Large intestine (tissue), 3 donors: ENCODE results near the gene HABP2. TPM values are rescaled to one million over a fixed set of nuclear protein-coding genes. Genes with fewer than 3 reads are reported as not detected.

Experiments used
- DNase-seq, 2 donors: peaks; one replicate each; pipeline versions ENCODE4 v3.0.0 to v3.0.0-alpha.2; 2013
- H3K27ac ChIP-seq: one replicate; pipeline ENCODE4 v1.5.1; 2013; ENCODE audit warnings: low read length
- H3K27me3 ChIP-seq: 2 replicates; pipeline ENCODE4 v1.6.1; 2013; ENCODE audit warnings: low read length; ENCODE audit not compliant: control insufficient read depth, insufficient read depth
- H3K36me3 ChIP-seq: 2 replicates; pipeline ENCODE4 v1.6.1; 2013; ENCODE audit warnings: low read length; ENCODE audit not compliant: control insufficient read depth, insufficient read depth
- H3K4me1 ChIP-seq: one replicate; pipeline ENCODE4 v1.6.1; 2013; ENCODE audit warnings: low read length; ENCODE audit not compliant: control insufficient read depth, insufficient read depth
- H3K4me3 ChIP-seq: one replicate; pipeline ENCODE4 v1.5.1; 2013; ENCODE audit warnings: low read length
- H3K9me3 ChIP-seq: one replicate; pipeline ENCODE4 v1.6.1; 2013; ENCODE audit warnings: mild to moderate bottlenecking, low read depth, low read length, moderate library complexity; ENCODE audit not compliant: control insufficient read depth
- WGBS: methylation state at CpG from one replicate; pipeline ENCODE4 v1.1.5; 2013; ENCODE audit warnings: low lambda C conversion rate; ENCODE audit not compliant: insufficient coverage; 5-methylcytosine and 5-hydroxymethylcytosine counted together
- polyA plus RNA-seq: library from polyadenylated mRNA; unstranded; fragments of 120-200 nt; gene quantifications from one replicate; pipeline ENCODE4 v1.2.1, GENCODE V29; 2013

The HABP2 gene
- polyA plus RNA-seq, 1 donor: 27.7 TPM

DNA sequence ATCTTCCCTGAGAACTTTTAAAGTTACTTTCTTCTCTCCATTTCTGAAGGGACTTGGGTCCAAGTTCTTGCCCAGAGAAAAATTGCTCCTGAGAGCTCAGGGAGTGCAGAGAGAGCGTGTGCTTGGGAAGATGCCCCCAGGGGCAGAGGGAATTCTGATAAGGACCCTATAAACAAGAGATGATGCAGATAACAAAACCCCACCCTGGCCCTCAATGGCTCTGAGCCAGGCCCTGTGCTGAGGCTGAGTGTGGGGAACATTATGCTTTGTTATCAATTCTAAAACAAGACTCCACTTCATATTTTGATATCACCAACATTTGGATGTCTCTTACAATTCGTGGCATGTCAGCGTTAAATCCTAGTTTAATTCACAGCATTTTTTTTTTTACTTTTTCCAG, 34.4 kb upstream of the HABP2 start:
- no peak for DNase-seq
- WGBS: 72% methylated on average over 2 of the region's 3 CpGs
- Histone ChIP-seq H3K27ac (no peak overlapping the region), H3K27me3 (no peaks in the 10 kb centered on the region), H3K4me1 (peaks cover 2% of the 10 kb centered on the region), H3K9me3 (no peaks in the 10 kb centered on the region), H3K4me3 (no peak overlapping the region), H3K36me3 (no peaks in the 10 kb centered on the region)

DNA sequence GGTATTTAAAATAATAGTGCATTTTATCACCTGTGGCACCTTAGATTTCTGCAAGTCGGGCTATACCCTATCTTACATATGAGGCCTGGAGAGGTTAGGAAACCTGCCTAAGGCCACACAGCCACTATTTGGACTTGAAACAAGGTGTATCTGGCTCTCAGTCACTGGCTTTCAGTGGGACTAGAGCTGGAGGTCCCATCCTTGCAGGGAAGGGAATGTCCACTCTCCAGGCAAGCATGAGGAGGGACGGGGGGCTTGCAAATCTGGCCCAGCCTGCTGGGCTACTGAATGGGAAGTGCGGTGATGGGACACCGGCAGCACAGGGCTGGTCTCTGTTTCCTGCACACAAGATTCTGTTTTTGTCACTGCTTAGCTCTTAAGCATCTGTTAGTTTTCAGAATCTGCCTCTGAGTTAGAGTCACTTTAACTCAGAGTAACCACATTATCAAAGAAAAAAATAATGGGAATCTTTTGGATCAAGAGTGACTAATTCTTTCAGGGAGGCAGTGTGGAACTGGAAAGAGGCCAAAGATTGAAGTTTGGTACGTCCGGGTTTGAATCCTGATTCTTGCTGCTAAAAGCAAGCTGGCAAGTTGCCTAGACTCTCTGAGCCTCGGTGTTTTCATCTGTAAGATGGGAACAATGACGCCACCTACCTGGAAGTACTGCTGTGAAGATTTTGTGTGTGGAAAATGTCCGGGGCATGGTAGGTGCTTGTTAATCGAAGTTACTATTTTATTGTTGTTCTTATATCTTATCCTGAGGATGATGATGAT, 33.8 kb upstream of the HABP2 start:
- H3K27me3 ChIP-seq: no peaks in the 10 kb centered on the region
- DNase-seq: no peak
- no peaks in the 10 kb centered on the region for H3K9me3 ChIP-seq
- peaks cover 5% of the 10 kb centered on the region for H3K4me1 ChIP-seq
- no CpG with 5 or more reads among the region's 10 CpGs for WGBS
- no peak overlapping the region for H3K27ac ChIP-seq
- no peak overlapping the region for H3K4me3 ChIP-seq
- H3K36me3 ChIP-seq: no peaks in the 10 kb centered on the region

DNA sequence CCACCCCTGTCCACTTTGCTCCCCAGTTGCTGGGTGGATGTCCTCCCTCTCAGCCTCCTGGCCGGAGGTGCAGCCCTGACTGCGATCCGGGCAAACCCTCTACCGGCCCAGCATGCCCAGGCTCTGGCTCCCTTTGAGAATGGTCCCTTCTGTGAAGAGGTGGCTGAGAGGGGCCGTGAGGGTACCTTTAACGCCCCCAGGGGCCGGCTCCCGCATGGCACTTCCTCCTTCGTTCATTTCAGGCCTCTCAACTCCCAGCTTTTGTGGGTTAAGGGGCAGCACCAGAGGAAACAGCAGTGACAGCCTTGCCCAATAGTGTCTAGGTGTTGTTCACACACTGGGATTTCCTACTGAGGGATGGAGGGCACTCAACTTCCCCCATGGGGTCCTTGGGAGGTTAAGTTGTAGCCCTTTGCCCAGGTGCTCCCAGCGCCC, 33.2 kb upstream of the HABP2 start:
- Histone ChIP-seq H3K4me1 (peaks cover 5% of the 10 kb centered on the region), H3K27ac (no peak overlapping the region), H3K27me3 (no peaks in the 10 kb centered on the region), H3K36me3 (no peaks in the 10 kb centered on the region), H3K9me3 (no peaks in the 10 kb centered on the region), H3K4me3 (no peak overlapping the region)
- no peak for DNase-seq
- 100% methylated on average over 2 of the region's 10 CpGs for WGBS

DNA sequence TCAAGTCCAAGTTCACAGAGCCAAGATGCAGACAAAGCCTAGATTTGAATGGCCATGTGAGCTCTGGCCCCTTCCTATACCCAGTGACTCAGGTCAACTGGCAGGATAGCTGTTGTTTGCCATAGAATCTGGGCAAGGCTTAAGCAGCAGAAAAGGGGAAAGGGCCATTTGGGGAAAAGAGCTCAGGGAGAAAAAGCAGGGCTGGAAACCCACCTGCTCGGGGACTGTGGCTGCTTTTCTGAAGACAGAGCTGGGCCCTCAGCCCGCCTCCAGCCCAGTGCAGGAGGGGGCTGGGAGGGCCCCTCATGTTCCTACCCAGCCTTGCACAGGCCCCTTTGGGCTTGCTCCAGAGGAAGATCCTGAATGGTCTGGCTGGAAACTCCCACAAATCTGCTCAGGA, 32.6 kb upstream of the HABP2 start:
- Histone ChIP-seq H3K4me1 (peaks cover 5% of the 10 kb centered on the region), H3K4me3 (no peak overlapping the region), H3K36me3 (no peaks in the 10 kb centered on the region), H3K9me3 (no peaks in the 10 kb centered on the region), H3K27ac (no peak overlapping the region), H3K27me3 (no peaks in the 10 kb centered on the region)
- WGBS: no CpG with 5 or more reads among the region's 2 CpGs
- no peak for DNase-seq

DNA sequence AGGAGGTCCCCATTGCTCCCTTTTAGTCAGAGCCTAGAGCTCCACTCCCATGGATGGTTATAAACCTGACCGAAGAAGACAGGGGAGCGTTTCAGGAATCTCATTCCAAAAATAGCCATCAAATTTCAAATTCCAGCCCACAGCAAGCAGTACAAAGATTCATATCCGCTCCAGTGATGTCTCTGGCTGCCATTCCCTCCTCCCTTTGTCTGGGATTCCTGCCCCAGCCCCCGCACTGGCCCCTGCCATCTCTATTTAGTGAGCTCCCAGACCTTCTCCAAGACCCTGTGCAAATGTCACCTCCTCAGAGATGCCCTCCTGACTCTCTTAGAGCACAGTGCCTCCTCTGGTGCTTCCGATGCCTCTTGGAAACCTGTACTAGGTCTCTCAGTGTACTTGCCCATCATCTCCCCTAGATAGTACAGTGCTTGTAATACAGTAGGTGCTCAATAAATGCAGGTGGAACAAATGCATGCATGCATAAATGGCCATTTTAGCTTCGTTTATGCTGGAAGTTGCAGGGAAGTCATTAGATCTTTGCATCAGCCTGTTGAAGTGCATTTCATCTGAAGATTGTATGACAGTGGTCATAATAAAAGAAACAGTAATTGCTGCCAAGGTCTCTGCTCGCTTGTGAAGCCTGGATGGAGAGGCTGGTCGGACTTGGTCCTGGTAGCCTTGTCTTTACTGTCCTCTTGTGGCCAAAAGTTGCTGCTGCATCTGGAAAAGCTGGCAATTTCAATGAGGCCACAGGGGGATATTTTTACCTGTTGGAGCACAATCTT, 32.0 kb upstream of the HABP2 start:
- H3K4me3 ChIP-seq: no peak overlapping the region
- no peaks in the 10 kb centered on the region for H3K36me3 ChIP-seq
- no peaks in the 10 kb centered on the region for H3K9me3 ChIP-seq
- no peaks in the 10 kb centered on the region for H3K27me3 ChIP-seq
- no peak overlapping the region for H3K27ac ChIP-seq
- DNase-seq: peak; percentile 53 to 59
- 0% methylated on average over 1 of the region's 8 CpGs for WGBS
- H3K4me1 ChIP-seq: peaks cover 5% of the 10 kb centered on the region

DNA sequence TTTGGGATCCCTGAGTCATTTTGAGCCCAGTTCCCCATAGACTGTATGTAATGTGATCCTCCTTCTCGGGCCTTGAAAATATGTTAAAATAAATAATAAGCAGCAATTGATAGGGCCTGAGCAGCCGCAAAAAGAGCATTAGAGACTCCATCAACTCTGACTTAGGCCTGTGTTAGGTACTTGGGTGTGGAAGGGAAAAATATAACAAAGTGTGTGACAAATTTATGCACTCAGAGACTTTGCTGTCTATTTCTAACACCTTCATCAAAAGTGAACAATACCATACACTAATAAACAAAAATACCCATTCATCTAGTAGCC, 31.4 kb upstream of the HABP2 start:
- no peaks in the 10 kb centered on the region for H3K9me3 ChIP-seq
- no peak overlapping the region for H3K27ac ChIP-seq
- H3K27me3 ChIP-seq: no peaks in the 10 kb centered on the region
- H3K4me1 ChIP-seq: peaks cover 5% of the 10 kb centered on the region
- H3K36me3 ChIP-seq: no peaks in the 10 kb centered on the region
- no peak for DNase-seq
- WGBS: 100% methylated on average over 1 of the region's 2 CpGs
- H3K4me3 ChIP-seq: no peak overlapping the region

DNA sequence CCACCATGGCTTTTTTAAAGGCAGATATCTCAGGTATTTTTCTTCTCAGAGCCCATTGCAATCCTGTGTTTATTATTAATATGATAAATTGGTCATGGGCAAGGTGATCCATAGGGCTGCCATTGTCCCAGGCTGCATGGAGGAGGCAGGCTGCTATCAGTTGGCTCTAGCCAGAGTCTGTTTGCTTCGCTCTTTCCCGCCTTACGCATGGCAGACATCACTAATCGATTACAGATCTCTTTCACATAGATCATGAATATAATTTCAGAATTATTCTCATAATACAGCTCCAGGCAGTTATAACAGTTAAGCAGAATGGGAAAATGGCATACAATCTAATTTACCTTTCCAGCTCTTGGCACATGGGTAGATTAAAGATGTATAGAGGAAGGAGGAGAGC, 30.4 kb upstream of the HABP2 start:
- Histone ChIP-seq H3K36me3 (no peaks in the 10 kb centered on the region), H3K27me3 (no peaks in the 10 kb centered on the region), H3K4me1 (peaks cover 5% of the 10 kb centered on the region), H3K27ac (no peak overlapping the region), H3K4me3 (no peak overlapping the region), H3K9me3 (no peaks in the 10 kb centered on the region)
- no CpG with 5 or more reads among the region's 4 CpGs for WGBS
- DNase-seq: no peak

DNA sequence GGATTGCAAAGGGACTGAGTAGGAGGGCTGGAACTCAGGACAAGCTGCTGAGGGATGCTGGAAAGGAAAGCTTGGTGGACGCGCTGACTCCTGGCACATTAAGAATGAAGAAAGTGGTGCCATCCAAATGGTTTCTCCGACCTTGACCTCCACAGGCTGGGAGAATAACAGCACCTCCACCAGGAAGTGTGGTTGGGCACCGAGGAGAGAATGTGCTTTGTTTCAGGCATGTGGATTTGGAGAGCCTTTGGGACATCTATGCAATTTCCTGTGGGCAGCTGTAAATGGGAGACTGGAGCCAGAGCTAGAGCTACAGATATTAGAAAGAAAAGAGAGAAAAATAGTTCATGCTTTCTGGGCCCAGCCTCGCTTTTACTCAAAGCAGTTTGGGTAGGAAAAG, 29.8 kb upstream of the HABP2 start:
- Histone ChIP-seq H3K4me1 (peaks cover 5% of the 10 kb centered on the region), H3K9me3 (no peaks in the 10 kb centered on the region), H3K27me3 (no peaks in the 10 kb centered on the region), H3K36me3 (no peaks in the 10 kb centered on the region), H3K27ac (no peak overlapping the region), H3K4me3 (no peak overlapping the region)
- peak in 1 of 2 donors; percentile 19 for DNase-seq
- WGBS: no CpG with 5 or more reads among the region's 5 CpGs

DNA sequence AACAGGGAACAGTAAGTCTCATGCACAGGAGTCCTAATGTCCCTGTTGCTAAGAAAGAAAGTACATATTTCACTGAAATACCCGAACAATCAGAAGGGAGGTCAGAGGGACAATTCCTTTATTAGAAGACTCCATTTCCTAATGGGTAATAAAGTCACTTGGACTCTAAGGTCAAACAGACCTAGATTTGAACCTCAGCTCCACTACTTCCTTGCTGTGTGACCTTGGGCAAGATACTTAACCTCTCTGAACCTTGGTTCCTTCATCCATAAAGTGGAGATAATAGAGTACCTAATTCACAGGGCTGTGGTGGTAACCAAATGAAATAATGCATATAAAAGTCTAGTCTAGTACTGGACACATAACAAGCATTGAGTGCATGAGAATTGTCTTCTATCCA, 29.2 kb upstream of the HABP2 start:
- Histone ChIP-seq H3K4me1 (peaks cover 5% of the 10 kb centered on the region), H3K9me3 (no peaks in the 10 kb centered on the region), H3K4me3 (no peak overlapping the region), H3K36me3 (no peaks in the 10 kb centered on the region), H3K27ac (no peak overlapping the region), H3K27me3 (no peaks in the 10 kb centered on the region)
- no peak for DNase-seq
- 40% methylated on average over 1 of the region's 1 CpG for WGBS

DNA sequence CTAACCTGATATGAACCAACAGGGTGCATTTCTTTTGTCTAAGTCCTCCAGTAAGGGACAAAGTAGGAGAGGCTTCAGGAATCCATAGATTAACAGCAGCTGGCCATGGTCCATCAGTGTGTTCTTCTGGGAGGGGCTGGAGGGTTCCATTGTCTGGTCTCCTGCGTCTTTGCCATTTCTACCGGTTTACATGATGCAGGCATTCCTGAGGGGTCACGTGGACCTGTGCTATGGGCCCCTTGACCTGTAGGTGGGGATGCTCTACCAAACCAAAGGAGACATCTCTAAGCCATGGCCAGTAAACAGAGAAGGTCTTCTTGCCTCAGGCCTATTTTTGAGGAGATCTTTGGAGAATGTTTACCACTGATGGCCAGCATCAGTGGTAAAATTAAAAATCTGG, 28.7 kb upstream of the HABP2 start:
- no CpG with 5 or more reads among the region's 3 CpGs for WGBS
- no peak for DNase-seq
- Histone ChIP-seq H3K27ac (no peak overlapping the region), H3K27me3 (no peaks in the 10 kb centered on the region), H3K36me3 (no peaks in the 10 kb centered on the region), H3K4me3 (no peak overlapping the region), H3K4me1 (peaks cover 5% of the 10 kb centered on the region), H3K9me3 (no peaks in the 10 kb centered on the region)
